HepG2 (cell line): ENCODE measurements around the gene TGM2. TPM values are rescaled to one million over a fixed set of nuclear protein-coding genes. Genes with fewer than 3 reads are reported as not detected.

Experiments
- CEBPB ChIP-seq: IDR thresholded peaks from 2 replicates; pipeline ENCODE4 v1.6.1; 2011; ENCODE audit warnings: low read depth, low read length, improper control_type of control experiment, borderline replicate concordance
- HDAC6 ChIP-seq: fragments of 200-600 bp; sonication (generic); IDR thresholded peaks from 2 replicates; pipeline ENCODE4 v1.7.0; 2017; ENCODE audit warnings: mild to moderate bottlenecking, antibody characterized with exemption, low read length, low read depth
- HHEX ChIP-seq: IDR thresholded peaks from 2 replicates; pipeline ENCODE4 v1.6.1; 2016; ENCODE audit warnings: control low read depth
- KDM3A ChIP-seq: IDR thresholded peaks from 2 replicates; pipeline ENCODE4 v1.6.1; 2018; ENCODE audit warnings: low read depth, missing compliant biosample characterization
- MAFK ChIP-seq, 2 experiments: IDR thresholded peaks in 1 of 2; conservative IDR thresholded peaks in 1 of 2; 2 replicates each; pipeline ENCODE4 v1.6.1; 2011; ENCODE audit warnings: improper control_type of control experiment in 2 of 2, low read length in 2 of 2
- MXD4 ChIP-seq: IDR thresholded peaks from 2 replicates; pipeline ENCODE4 v1.6.1; 2016; ENCODE audit warnings: mild to moderate bottlenecking, missing biosample characterization, missing genetic modification reagents
- SP140L ChIP-seq: sonication (generic); formaldehyde crosslinking; IDR thresholded peaks from 2 replicates; pipeline ENCODE4 v1.4.0; 2020; ENCODE audit warnings: missing genetic modification reagents, borderline replicate concordance
- ZBTB42 ChIP-seq: sonication (generic); formaldehyde crosslinking; IDR thresholded peaks from 2 replicates; pipeline ENCODE4 v1.5.0; 2020; ENCODE audit warnings: mild to moderate bottlenecking, missing genetic modification reagents
- ZNF468 ChIP-seq: sonication (generic); formaldehyde crosslinking; IDR thresholded peaks from 2 replicates; pipeline ENCODE4 v1.8.0; 2022; ENCODE audit warnings: mild to moderate bottlenecking, moderate library complexity, missing genetic modification reagents
- polyA plus RNA-seq, 8 experiments: library from polyadenylated mRNA; depleted of rRNA in 3 of 8; stranded (reverse) in 7 of 8; unstranded in 1 of 8; fragments of >200 nt; fragmentation: Illumina TruSeq in 4 of 8; extraction: Trizol in 4 of 8; gene quantifications; 2 replicates each; pipeline versions ENCODE4 v1.2.1 to v1.2.3, GENCODE V29; 2011 to 2016; ENCODE audit warnings: low read depth in 4 of 8, missing spikeins in 1 of 8, mixed read lengths in 1 of 8; ENCODE audit not compliant: insufficient read depth in 1 of 8
- total RNA-seq, 5 experiments: library from RNA; depleted of rRNA; stranded (reverse); fragments of >200 nt; fragmentation: Illumina TruSeq; extraction: Trizol; gene quantifications; 2 replicates each; pipeline ENCODE4 v1.2.3, GENCODE V29; 2016; ENCODE audit warnings: low read depth in 1 of 5
- TF ChIP-seq, protein P1 (sequence below): sonication (generic); formaldehyde crosslinking; IDR thresholded peaks from 2 replicates; pipeline ENCODE4 v1.5.0; 2020; ENCODE audit warnings: missing genetic modification reagents
- TF ChIP-seq, protein P2 (sequence below): sonication (generic); formaldehyde crosslinking; IDR thresholded peaks from 2 replicates; pipeline ENCODE4 v1.9.0; 2021; ENCODE audit warnings: missing genetic modification reagents, borderline replicate concordance
- TF ChIP-seq, protein P3 (sequence below): sonication (generic); formaldehyde crosslinking; IDR thresholded peaks from 2 replicates; pipeline ENCODE4 v1.8.0; 2022; ENCODE audit warnings: missing genetic modification reagents, mild to moderate bottlenecking, inconsistent platforms, borderline replicate concordance
- TF ChIP-seq, protein P4 (sequence below): sonication (generic); formaldehyde crosslinking; IDR thresholded peaks from 2 replicates; pipeline ENCODE4 v1.8.0; 2022; ENCODE audit warnings: mild to moderate bottlenecking, missing genetic modification reagents
- TF ChIP-seq, protein P5 (sequence below): sonication (generic); formaldehyde crosslinking; IDR thresholded peaks from 2 replicates; pipeline ENCODE4 v1.4.0; 2020; ENCODE audit warnings: missing genetic modification reagents
- TF ChIP-seq, protein P6 (sequence below): sonication (generic); formaldehyde crosslinking; IDR thresholded peaks from 2 replicates; pipeline ENCODE4 v1.4.0; 2020; ENCODE audit warnings: missing genetic modification reagents, borderline replicate concordance
- TF ChIP-seq, protein P7 (sequence below): sonication (generic); formaldehyde crosslinking; IDR thresholded peaks from 2 replicates; pipeline ENCODE4; 2020; ENCODE audit warnings: missing genetic modification reagents, mild to moderate bottlenecking, borderline replicate concordance
- TF ChIP-seq, protein P8 (sequence below): sonication (generic); formaldehyde crosslinking; IDR thresholded peaks from 2 replicates; pipeline ENCODE4 v1.8.0; 2022; ENCODE audit warnings: low read depth, missing genetic modification reagents

The TGM2 gene
- total and polyA plus RNA-seq, 2 of the 13 experiments (the other 11 are each of a cell fraction or from before 2014, with no cell fraction given) = 4.2 to 46.4 TPM

DNA sequence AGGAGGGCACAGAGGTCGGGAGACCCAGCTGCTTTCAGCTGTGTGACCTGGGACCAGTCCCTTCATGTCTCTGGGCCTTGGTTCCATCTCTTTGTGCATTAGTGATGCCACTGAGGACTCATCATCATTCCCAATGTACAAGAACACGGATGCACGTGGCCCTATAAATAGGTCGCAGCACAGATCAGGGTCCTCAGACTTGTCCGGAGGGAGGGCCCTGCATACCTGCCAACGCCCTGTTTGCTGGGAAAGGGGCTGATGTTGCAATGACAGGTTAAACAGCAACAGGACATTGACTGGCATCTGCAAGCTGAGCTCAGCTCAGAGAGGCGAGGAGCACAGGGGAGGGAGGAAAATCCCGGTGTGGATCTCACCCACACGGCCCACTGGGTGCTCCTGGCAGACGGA, 21.8 kb downstream of the TGM2 start (continued):
- TF ChIP-seq ZBTB42 (peak; percentile 53; the same call in 1 of the 2 replicates), ZNF468 (no peak; the same call in 1 of the 2 replicates), CEBPB (peak; percentile 100), KDM3A (peak; percentile 98), SP140L (CRISPR knock-in tag) (peak; percentile 45; the same call in 1 of the 2 replicates), HDAC6 (no peak), MXD4 (peak; percentile 93), HHEX (CRISPR knock-in tag) (peak; percentile 56; the same call in 1 of the 2 replicates), MAFK (conservative IDR thresholded peaks at IDR 0.05 in 1 of 2, IDR thresholded peaks at IDR 0.05 in 1 of 2; ENCODE audit: low read length in 2 of 2) (peak; percentile 40 to 79)
- TF ChIP-seq, protein P1, sequence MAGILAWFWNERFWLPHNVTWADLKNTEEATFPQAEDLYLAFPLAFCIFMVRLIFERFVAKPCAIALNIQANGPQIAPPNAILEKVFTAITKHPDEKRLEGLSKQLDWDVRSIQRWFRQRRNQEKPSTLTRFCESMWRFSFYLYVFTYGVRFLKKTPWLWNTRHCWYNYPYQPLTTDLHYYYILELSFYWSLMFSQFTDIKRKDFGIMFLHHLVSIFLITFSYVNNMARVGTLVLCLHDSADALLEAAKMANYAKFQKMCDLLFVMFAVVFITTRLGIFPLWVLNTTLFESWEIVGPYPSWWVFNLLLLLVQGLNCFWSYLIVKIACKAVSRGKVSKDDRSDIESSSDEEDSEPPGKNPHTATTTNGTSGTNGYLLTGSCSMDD (CRISPR knock-in tag) = no peak
- TF ChIP-seq, protein P2, sequence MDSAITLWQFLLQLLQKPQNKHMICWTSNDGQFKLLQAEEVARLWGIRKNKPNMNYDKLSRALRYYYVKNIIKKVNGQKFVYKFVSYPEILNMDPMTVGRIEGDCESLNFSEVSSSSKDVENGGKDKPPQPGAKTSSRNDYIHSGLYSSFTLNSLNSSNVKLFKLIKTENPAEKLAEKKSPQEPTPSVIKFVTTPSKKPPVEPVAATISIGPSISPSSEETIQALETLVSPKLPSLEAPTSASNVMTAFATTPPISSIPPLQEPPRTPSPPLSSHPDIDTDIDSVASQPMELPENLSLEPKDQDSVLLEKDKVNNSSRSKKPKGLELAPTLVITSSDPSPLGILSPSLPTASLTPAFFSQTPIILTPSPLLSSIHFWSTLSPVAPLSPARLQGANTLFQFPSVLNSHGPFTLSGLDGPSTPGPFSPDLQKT (CRISPR knock-in tag) = no peak
- TF ChIP-seq, protein P3, sequence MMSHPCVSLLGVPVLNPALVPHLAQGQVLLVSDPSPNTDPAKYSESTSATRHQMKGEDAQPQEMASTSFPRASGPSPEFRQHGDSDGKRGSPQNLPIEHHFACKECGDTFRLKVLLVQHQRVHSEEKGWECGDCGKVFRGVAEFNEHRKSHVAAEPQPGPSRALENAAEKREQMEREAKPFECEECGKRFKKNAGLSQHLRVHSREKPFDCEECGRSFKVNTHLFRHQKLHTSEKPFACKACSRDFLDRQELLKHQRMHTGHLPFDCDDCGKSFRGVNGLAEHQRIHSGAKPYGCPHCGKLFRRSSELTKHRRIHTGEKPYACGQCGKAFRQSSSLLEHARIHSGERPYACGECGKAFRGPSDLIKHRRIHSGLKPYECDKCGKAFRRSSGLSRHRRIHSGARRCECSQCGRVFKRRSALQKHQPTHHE (CRISPR knock-in tag) = peak; percentile 51; the same call in 1 of the 2 replicates
- TF ChIP-seq, protein P4, sequence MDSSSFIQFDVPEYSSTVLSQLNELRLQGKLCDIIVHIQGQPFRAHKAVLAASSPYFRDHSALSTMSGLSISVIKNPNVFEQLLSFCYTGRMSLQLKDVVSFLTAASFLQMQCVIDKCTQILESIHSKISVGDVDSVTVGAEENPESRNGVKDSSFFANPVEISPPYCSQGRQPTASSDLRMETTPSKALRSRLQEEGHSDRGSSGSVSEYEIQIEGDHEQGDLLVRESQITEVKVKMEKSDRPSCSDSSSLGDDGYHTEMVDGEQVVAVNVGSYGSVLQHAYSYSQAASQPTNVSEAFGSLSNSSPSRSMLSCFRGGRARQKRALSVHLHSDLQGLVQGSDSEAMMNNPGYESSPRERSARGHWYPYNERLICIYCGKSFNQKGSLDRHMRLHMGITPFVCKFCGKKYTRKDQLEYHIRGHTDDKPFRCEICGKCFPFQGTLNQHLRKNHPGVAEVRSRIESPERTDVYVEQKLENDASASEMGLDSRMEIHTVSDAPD = peak; percentile 91
- TF ChIP-seq, protein P5, sequence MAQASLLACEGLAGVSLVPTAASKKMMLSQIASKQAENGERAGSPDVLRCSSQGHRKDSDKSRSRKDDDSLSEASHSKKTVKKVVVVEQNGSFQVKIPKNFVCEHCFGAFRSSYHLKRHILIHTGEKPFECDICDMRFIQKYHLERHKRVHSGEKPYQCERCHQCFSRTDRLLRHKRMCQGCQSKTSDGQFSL (CRISPR knock-in tag) = peak; percentile 72; the same call in 1 of the 2 replicates
- TF ChIP-seq, protein P6, sequence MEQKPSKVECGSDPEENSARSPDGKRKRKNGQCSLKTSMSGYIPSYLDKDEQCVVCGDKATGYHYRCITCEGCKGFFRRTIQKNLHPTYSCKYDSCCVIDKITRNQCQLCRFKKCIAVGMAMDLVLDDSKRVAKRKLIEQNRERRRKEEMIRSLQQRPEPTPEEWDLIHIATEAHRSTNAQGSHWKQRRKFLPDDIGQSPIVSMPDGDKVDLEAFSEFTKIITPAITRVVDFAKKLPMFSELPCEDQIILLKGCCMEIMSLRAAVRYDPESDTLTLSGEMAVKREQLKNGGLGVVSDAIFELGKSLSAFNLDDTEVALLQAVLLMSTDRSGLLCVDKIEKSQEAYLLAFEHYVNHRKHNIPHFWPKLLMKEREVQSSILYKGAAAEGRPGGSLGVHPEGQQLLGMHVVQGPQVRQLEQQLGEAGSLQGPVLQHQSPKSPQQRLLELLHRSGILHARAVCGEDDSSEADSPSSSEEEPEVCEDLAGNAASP (CRISPR knock-in tag) = peak; percentile 91; the same call in 1 of the 2 replicates
- TF ChIP-seq, protein P7, sequence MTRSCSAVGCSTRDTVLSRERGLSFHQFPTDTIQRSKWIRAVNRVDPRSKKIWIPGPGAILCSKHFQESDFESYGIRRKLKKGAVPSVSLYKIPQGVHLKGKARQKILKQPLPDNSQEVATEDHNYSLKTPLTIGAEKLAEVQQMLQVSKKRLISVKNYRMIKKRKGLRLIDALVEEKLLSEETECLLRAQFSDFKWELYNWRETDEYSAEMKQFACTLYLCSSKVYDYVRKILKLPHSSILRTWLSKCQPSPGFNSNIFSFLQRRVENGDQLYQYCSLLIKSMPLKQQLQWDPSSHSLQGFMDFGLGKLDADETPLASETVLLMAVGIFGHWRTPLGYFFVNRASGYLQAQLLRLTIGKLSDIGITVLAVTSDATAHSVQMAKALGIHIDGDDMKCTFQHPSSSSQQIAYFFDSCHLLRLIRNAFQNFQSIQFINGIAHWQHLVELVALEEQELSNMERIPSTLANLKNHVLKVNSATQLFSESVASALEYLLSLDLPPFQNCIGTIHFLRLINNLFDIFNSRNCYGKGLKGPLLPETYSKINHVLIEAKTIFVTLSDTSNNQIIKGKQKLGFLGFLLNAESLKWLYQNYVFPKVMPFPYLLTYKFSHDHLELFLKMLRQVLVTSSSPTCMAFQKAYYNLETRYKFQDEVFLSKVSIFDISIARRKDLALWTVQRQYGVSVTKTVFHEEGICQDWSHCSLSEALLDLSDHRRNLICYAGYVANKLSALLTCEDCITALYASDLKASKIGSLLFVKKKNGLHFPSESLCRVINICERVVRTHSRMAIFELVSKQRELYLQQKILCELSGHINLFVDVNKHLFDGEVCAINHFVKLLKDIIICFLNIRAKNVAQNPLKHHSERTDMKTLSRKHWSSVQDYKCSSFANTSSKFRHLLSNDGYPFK (CRISPR knock-in tag) = peak; percentile 62; the same call in 1 of the 2 replicates
- TF ChIP-seq, protein P8, sequence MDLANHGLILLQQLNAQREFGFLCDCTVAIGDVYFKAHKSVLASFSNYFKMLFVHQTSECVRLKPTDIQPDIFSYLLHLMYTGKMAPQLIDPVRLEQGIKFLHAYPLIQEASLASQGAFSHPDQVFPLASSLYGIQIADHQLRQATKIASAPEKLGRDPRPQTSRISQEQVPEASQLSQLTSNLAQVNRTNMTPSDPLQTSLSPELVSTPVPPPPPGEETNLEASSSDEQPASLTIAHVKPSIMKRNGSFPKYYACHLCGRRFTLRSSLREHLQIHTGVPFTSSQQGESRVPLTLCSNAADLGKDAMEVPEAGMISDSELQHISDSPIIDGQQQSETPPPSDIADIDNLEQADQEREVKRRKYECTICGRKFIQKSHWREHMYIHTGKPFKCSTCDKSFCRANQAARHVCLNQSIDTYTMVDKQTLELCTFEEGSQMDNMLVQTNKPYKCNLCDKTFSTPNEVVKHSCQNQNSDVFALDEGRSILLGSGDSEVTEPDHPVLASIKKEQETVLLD = no peak; the same call in 1 of the 2 replicates
